Ovary (tissue), 9 donors: Measurements from ENCODE around the gene LMAN1. TPM values are rescaled to one million over a fixed set of nuclear protein-coding genes. Genes with fewer than 3 reads are reported as not detected.

ENCODE experiments used
- DNase-seq, 5 donors: peaks; one replicate each; pipeline ENCODE4 v3.0.0-alpha.2; 2019 to 2020
- H3K27ac ChIP-seq, 2 donors: fragments of 200-600 bp; one replicate each; pipeline versions ENCODE4 v1.5.1 to v1.8.0; 2019 to 2022
- H3K27me3 ChIP-seq: fragments of 200-600 bp; one replicate; pipeline ENCODE4 v1.8.0; 2022
- H3K36me3 ChIP-seq: fragments of 200-600 bp; sonication (generic); one replicate; pipeline ENCODE4 v1.5.1; 2019
- H3K4me1 ChIP-seq: one replicate; pipeline ENCODE4 v1.8.1; 2013; ENCODE audit warnings: mild to moderate bottlenecking, moderate library complexity; ENCODE audit not compliant: insufficient read depth
- H3K4me3 ChIP-seq: fragments of 200-600 bp; sonication (generic); one replicate; pipeline ENCODE4 v1.5.1; 2017
- H3K9me3 ChIP-seq, 2 donors: fragments of 200-600 bp in 1 of 2; sonication (generic) in 1 of 2; one replicate each; pipeline versions ENCODE4 v1.5.1 to v1.8.1; 2013 to 2019; ENCODE audit warnings: mild to moderate bottlenecking in 1 of 2, moderate library complexity in 1 of 2
- EP300 ChIP-seq: sonication (generic); formaldehyde crosslinking; IDR thresholded peaks from one replicate; pipeline ENCODE4 v1.6.1; 2017; ENCODE audit warnings: antibody characterized with exemption
- POLR2A ChIP-seq: fragments of 450-650 bp; IDR thresholded peaks from one replicate; pipeline ENCODE4 v1.6.1; 2017; ENCODE audit warnings: antibody characterized with exemption, mild to moderate bottlenecking, moderate library complexity
- WGBS, 3 donors: extraction: QIAGEN DNeasy Blood & Tissue Kit in 1 of 3; methylation state at CpG; one replicate each; pipeline versions ENCODE4 v1.1.5 to v1.1.7; 2013 to 2017; 5-methylcytosine and 5-hydroxymethylcytosine counted together
- intact Hi-C, 4 donors: fragments of 100-400 bp; cut with DNase I; formaldehyde crosslinking; loops; one replicate each; pipeline versions ENCODE4 v1.11.0 to v1.15.1; 2022 to 2023
- polyA plus RNA-seq, 2 donors: library from polyadenylated mRNA; stranded (reverse); fragments of 200-250 nt in 1 of 2; fragments of 350-450 nt in 1 of 2; fragmentation: Illumina TruSeq in 1 of 2; extraction: RNeasy Lipid Tissue Mini Kit (QIAGEN cat#74804) in 1 of 2; gene quantifications; one replicate each; pipeline ENCODE4 v1.2.3, GENCODE V29; 2013 to 2014
- total RNA-seq, 7 donors: library from RNA; depleted of rRNA in 2 of 7; stranded (reverse); fragments of >200 nt in 2 of 7; fragmentation: NEBNext Ultra II Directional in 3 of 7; extraction: Animal tissue kit (Norgen Biotek cat#: 25700) in 3 of 7; gene quantifications; one replicate each; pipeline versions ENCODE4 v1.1.0 to v1.2.4, GENCODE V29; 2016 to 2023
- TF ChIP-seq, protein P1 (sequence below), 3 donors: fragments of 450-650 bp in 2 of 3; fragments of 200-600 bp in 1 of 3; IDR thresholded peaks; one replicate each; pipeline versions ENCODE4 v1.5.1 to v1.8.0; 2016 to 2022; ENCODE audit warnings: antibody characterized with exemption in 3 of 3, mild to moderate bottlenecking in 1 of 3
- donor health status: DM: no; HTN: no; CAD: no; lungs with moderate emphysema.
- donor health status: DM: no; HTN: no; CAD: no.
- donor health status: Bipolar disorder and iron deficiency.
- donor health status: DM: yes; HTN: yes; CAD: no.
- donor health status: DM: no; HTN: no; CAD: no.
- donor health status: DM: yes; HTN: yes; CAD: no.

Gene LMAN1
- total and polyA plus RNA-seq, 9 donors: 26.8 to 97.8 (median 66.3) TPM

DNA sequence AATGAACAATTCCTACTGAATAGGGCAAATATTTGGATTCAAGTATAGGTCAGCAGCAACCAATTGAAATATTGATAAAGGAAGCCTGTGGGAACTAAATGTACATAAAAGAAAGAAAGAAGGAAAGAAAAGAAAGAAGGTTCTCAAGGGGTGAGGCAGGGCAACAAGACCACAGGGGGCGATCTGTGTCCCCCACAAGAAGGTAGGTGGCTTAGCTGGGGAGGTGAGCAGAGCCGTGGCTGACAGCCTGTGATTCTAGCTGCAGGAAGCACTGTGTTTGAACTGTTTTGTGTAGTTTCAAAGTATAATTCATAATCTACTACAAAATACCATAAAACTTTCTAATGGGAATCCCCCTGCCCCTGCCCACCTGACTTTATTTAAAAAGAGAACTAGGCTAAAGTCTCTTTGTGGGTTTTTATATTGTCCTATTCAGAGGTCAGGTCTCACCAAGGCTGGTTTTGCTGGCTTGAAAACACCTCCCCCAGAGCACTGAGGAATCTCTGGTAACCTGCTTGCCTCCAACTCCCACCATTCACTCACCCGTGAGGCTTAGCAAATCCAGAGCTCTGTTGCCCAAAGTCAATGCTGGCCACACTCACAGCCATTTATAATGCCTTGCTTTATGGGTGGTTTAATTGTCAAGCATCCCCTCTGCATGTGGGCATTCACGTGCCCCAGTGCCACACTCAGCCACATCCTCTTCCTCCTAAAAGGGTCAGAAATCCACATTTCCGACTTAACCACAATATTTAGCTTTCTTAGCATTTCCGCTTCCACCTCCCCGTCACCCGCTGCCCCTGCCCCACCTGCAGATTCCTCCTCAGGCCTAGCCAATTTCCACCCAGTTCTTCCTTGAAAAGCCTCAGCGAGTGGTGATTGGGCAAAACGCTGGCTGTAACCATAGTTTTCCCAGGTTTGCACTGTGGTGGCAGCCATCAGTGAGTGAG is 36.4 kb upstream of the LMAN1 start:
- H3K9me3 ChIP-seq: no peaks in the 10 kb centered on the region
- H3K27ac ChIP-seq: no peak overlapping the region
- TF ChIP-seq, protein P1, sequence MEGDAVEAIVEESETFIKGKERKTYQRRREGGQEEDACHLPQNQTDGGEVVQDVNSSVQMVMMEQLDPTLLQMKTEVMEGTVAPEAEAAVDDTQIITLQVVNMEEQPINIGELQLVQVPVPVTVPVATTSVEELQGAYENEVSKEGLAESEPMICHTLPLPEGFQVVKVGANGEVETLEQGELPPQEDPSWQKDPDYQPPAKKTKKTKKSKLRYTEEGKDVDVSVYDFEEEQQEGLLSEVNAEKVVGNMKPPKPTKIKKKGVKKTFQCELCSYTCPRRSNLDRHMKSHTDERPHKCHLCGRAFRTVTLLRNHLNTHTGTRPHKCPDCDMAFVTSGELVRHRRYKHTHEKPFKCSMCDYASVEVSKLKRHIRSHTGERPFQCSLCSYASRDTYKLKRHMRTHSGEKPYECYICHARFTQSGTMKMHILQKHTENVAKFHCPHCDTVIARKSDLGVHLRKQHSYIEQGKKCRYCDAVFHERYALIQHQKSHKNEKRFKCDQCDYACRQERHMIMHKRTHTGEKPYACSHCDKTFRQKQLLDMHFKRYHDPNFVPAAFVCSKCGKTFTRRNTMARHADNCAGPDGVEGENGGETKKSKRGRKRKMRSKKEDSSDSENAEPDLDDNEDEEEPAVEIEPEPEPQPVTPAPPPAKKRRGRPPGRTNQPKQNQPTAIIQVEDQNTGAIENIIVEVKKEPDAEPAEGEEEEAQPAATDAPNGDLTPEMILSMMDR (IDR thresholded peaks at IDR 0.05): no peak
- no peak for TF ChIP-seq EP300
- TF ChIP-seq POLR2A: no peak
- intact Hi-C loops: loop anchor here in 1 of 4 donors (5.0 kb wide), 1 partner anchor 83 kb away; no protein-coding TSS in a partner anchor
- no peaks in the 10 kb centered on the region for H3K36me3 ChIP-seq
- no peak overlapping the region for H3K4me3 ChIP-seq
- no peaks in the 10 kb centered on the region for H3K4me1 ChIP-seq
- 85 to 88% (median 87%) methylated on average over 10 of the region's 10 CpGs for WGBS, 3 donors
- no peaks in the 10 kb centered on the region for H3K27me3 ChIP-seq
- DNase-seq: no peak

DNA sequence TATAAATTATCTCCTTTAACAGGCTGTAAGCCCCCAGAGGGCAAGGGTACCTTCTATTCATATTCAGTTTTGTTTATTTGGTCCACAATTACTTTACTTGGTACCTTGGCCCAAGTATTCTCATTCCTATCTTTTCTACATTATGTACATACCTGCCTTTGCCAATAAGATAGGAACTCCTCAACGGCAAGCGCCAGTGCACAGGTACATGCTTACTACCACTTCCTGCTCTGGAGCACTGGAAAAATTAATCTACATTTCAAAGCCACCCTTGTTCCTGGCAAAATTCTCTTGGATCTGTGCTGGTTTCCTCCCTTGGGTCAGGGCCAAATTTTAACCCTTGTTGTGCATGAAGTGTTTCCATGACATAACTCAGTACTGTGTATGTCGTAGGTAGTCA is 34.3 kb upstream of the LMAN1 start:
- no peak for DNase-seq
- no peak overlapping the region for H3K4me3 ChIP-seq
- 69 to 79% (median 77%) methylated on average over 3 of the region's 3 CpGs for WGBS, 3 donors
- TF ChIP-seq POLR2A (no peak), EP300 (no peak)
- TF ChIP-seq, protein P1 (IDR thresholded peaks at IDR 0.05): no peak
- no peaks in the 10 kb centered on the region for H3K27me3 ChIP-seq
- H3K4me1 ChIP-seq: no peaks in the 10 kb centered on the region
- no peak overlapping the region for H3K27ac ChIP-seq
- no peaks in the 10 kb centered on the region for H3K9me3 ChIP-seq
- H3K36me3 ChIP-seq: no peaks in the 10 kb centered on the region
- intact Hi-C loops: no loop called here

DNA sequence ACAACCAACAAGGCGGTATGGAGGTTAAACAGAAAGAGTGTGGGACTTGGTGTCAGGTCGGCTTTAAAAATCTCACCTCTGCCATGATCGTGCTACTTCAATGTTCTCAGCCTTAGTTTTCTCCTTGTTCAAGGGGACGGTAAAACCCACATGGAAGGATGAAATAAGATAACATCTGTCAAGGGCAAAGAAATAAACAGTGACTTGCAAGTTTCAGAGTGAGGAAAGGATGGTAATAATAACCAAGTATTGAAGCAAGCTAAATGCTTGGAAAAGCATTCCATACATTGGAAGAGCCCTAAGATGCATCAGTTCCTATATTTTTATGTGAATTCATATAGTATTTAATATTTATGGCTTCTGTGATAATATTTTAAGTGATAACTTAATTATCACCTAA is 29.8 kb upstream of the LMAN1 start:
- DNase-seq: no peak
- H3K27ac ChIP-seq: no peak overlapping the region
- no peaks in the 10 kb centered on the region for H3K9me3 ChIP-seq
- H3K4me1 ChIP-seq: no peaks in the 10 kb centered on the region
- no peaks in the 10 kb centered on the region for H3K27me3 ChIP-seq
- no peak overlapping the region for H3K4me3 ChIP-seq
- TF ChIP-seq, protein P1 (IDR thresholded peaks at IDR 0.05): no peak
- no peak for TF ChIP-seq EP300
- no peak for TF ChIP-seq POLR2A
- intact Hi-C loops: no loop called here
- no peaks in the 10 kb centered on the region for H3K36me3 ChIP-seq
- WGBS, 3 donors: 81 to 87% (median 84%) methylated on average over 4 of the region's 4 CpGs

DNA sequence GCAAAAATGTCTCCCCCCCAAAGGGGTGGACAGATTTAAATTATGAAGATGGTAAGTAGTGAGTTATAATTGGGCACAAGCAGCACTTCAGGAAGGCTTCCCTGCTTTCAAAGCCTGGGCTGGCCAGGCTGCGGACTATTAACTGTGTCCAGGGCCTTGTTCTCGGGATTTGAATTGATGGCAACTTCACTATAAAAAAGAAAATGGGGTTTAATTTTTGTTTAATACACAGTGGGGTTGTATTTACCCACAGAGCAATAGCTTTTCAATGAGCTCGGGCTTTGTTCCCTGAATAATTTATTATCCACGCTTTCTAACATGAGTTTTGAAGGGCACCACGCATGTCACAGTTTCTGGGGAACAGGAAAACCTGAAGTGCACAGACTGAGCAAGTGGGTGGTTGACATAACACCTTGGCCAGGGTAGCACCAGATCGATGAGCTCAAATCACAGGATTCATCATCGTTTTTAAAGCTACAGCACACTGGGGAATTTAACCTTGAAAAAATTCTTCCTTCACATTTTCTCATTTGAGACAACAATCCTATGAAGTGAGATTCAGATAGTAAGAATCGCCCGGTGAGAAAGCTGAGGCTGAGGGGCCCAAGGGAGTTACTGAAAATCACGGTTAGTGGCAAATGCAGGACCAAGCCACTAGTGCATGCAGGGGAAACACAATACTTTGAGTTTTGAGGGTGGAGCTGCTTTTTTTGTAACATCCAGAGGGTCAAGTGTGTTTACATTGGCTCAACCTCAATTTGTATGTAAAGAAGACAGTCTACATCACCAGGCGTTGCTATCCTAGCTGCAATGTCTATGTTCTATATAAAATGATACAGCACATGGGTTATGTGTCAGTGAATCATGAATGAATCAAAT is 28.9 kb upstream of the LMAN1 start:
- Histone ChIP-seq H3K4me3 (no peak overlapping the region), H3K36me3 (no peaks in the 10 kb centered on the region), H3K4me1 (no peaks in the 10 kb centered on the region), H3K27ac (no peak overlapping the region), H3K27me3 (no peaks in the 10 kb centered on the region), H3K9me3 (no peaks in the 10 kb centered on the region)
- no peak for DNase-seq
- 77 to 81% (median 77%) methylated on average over 11 of the region's 11 CpGs for WGBS, 3 donors
- intact Hi-C loops: no loop called here
- no peak for TF ChIP-seq EP300
- TF ChIP-seq, protein P1 (IDR thresholded peaks at IDR 0.05): no peak
- TF ChIP-seq POLR2A: no peak
